RPMI7951 (cell line): ENCODE data around the gene PRLHR. TPM values are rescaled to one million over a fixed set of nuclear protein-coding genes. Genes with fewer than 3 reads are reported as not detected.

Experiments
- DNase-seq: peaks from one replicate; pipeline ENCODE4 v3.0.0-alpha.2; 2012; ENCODE audit warnings: low read depth
- total RNA-seq: library from RNA; depleted of rRNA; stranded (reverse); fragments of >200 nt; shearing (Covaris generic); gene quantifications from 2 replicates; pipeline ENCODE4 v1.2.3, GENCODE V29; 2014

The PRLHR gene
- total RNA-seq, 1 experiment from 2014 or later = not detected

GRCh38 chr10:118587881-118588651 is 7.4 kb downstream of the PRLHR start:
- DNase-seq = no peak

DNA sequence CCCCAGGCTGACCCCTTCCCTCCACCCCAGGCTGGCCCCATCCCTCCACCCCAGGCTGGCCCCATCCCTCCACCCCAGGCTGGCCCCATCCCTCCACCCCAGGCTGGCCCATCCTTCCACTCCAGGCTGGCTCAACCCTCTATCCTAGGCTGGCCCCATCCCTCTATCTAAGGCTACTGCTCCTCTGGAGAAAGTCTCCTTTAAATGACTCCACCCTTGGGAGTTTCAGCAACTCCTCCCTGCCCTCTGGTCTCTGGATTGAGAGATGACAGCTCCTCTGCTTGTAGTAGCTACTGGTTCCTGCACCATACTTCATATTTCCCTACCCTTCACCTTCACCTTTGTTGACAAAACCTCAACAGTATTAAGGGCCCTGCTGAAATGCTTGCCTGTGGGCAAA is 8.5 kb downstream of the PRLHR start:
- DNase-seq = no peak

- DNase-seq = no peak
Observed at GRCh38 chr10:118585794-118586193, 9.7 kb downstream of the PRLHR start.

GRCh38 chr10:118585234-118585633 is 10.2 kb downstream of the PRLHR start:
- DNase-seq = peak; percentile 4

DNA sequence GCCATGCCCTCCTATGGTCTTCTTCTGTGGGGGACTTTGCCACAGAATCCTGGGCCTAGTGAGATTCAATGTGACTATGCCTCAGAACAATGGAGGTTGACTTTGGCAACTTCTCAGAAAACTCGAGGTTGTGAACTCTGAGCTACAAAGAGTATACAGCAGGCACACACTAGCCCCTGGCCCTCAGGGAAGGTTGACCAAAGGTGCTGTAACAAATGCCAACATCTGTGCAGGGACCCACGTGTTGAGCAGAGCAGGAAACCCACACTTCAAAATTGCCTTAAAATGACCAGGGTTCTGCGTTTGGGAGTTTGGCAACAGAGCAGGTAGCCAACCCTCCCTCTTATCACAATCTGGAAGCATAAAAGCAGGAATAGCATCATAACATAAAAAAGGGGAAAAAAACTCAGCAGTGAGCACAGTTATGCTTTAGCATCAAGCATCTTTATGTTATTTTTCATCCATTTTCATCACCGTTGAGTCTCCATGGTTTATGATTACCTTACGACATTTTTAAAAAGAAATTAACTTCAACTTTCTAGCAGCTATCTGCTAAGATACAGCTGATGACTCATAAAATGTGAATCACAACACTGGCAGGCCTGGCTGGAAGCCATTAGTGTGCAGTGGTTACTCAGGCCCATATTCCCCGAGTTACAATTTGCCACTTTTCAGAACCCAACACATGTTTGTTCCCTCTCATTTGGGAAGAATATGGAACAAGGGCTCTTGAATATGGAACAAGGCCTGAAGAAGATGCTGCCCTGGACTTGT is 11.1 kb downstream of the PRLHR start:
- peak; percentile 80 for DNase-seq

GRCh38 chr10:118583611-118584010 is 11.8 kb downstream of the PRLHR start:
- no peak for DNase-seq

GRCh38 chr10:118582511-118582910 is 12.9 kb downstream of the PRLHR start:
- no peak for DNase-seq

GRCh38 chr10:118581340-118581739 is 14.1 kb downstream of the PRLHR start:
- DNase-seq = no peak

- DNase-seq = no peak
Observed at GRCh38 chr10:118580702-118581101, 14.7 kb downstream of the PRLHR start.

- DNase-seq = no peak
Observed at GRCh38 chr10:118573512-118573911, 21.9 kb downstream of the PRLHR start.

- no peak for DNase-seq
Observed at GRCh38 chr10:118572256-118573041, 23.0 kb downstream of the PRLHR start.

DNA sequence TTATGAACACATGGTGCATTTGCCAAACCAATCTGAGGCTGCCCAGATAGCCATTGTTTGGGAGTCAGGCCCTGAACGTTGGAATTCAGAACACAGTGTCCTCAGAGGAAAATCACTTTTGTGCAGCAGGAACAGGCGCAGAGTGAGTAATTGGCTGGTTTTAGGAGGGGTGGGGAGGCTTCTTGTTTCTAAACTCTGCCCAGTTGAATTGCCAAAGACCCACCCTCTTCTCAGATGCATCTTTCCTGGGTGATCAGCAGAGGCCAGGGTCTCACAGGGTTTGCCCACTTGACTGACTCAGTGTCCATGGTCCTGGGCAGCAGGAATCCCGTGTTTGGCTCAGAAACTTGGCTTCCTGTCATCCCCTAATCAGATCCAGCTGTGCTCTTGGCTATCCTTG is 24.3 kb downstream of the PRLHR start:
- no peak for DNase-seq

GRCh38 chr10:118570591-118570990 is 24.9 kb downstream of the PRLHR start:
- DNase-seq = no peak

DNA sequence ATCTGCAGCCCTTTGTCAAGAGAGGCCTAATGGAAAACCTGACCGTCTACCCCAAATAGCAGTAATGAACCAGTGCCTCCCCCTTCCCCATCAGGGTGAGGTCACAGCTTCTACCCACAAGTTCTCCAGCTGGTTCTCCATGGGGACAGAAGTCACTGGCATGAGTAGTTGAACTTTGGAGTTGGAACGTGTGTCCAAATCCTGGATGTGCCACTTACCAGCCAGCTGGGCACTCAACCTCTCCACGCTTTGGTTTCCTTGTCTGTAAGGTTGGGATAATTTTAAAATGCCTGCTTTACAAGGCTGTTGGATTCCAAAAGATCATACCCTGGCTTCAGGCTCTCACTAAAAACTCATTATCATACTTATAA is 25.6 kb downstream of the PRLHR start:
- no peak for DNase-seq

DNA sequence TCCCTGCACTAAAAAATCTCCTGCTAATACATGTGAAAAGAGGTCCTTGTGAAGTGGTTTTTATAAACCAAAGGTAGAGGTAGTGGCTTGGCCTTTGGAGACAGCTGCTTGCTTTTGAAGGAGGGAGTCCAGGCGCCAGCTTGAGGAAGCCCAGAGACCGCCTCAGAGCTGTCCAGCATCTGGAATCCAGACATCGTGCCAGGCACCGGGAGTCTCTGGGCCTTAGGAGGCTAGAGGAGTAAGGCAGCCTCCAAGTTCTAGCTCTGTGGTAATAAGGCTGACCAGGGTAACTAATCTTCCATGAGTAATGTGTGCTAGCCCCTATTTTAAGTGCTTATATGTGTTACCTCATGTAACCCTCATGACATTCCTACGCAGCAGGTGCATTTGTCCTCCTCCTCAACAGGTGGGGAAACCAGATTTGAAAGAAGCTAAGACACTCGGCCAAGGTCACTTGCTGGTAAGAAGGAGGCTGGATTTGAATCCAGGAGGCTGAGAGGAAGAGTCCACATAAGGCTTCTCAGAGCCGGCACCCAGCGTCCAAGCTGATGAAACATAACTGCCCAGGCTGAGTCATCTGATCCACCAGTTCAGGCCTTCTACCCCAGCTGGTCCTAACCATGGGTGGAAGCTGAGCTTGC is 26.1 kb downstream of the PRLHR start:
- DNase-seq = peak; percentile 34

GRCh38 chr10:118568327-118568848 is 27.1 kb downstream of the PRLHR start:
- DNase-seq = peak; percentile 62

DNA sequence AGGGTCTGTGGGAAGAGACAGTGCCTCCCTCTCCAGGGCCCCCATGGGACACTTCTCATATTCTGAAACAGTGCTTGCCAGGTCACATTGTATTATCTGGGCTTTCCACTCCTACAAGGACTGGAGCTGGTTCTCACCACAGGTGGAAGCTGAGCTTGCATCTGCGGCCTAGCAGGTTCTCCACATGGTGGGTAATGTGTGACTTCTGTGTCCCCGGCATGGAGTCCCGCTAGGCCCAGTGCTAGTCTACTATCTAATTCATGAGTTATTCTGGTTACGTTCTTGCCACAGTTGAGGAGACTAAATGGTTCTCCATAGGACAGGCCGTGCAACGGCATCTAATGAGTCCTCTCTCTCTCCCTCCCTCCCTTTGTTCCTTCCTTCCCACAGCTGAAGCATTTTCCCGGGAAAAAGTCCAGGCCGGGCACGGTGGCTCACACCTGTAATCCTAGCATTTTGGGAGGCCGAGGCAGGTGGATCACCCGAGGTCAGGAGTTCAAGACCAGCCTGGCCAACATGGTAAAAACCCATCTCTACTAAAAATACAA is 27.7 kb downstream of the PRLHR start:
- no peak for DNase-seq

DNA sequence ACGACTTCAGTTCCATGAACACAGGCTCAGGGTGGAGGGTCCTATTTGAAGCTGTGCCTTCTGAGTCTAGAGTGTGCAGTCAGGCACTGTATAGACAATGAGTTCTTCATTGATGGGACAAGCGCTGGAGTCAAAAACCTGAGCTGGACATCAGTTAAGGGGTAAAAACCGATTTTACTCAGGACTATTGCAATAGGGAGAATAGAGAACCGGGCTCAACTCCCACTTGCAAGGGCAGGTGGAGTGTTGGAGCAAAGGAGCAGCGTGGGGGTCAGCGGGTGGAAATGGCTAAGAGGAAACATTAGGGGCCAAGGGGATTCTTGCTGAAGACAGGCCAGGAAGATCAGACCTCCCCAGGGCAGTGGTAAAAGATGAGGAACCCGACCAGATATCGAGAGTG is 28.5 kb downstream of the PRLHR start:
- no peak for DNase-seq

DNA sequence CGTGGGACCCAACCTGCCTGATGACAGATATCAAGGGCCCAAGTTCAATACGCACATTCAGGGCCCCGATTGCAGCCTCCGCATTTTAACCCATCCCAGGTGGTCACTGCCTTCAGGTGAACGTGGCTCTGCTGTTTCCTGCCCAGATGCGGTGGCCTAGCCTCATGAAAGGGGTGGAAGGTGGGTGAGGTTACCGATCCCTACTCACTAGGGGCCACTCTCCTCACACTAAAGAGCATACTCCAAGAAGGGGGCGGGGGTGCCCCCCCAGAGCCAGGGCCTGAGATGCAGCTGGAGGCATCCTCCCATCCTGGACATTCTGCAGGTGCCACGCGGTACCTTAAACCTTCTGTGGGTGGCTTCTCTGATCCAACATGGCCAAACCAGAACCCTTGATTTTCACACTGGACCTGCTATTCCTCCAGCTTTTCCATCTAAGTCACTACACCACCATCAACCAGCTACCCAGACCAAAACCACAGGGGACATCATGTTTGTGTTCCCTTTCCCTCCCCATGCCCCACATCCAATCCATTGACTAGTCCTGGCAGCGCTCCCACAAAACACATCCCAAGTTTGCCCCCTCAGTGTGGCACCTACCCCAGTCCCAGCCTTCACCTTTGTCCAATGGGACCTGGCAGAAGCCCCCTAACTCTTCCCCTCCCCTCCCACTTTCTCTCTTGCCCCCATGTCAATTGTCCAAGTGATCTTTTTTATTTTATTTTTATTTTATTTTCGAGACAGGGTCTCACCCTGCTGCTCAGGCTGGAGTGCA is 30.0 kb downstream of the PRLHR start:
- no peak for DNase-seq

- DNase-seq = peak; percentile 19
Observed at GRCh38 chr10:118564652-118565051, 30.8 kb downstream of the PRLHR start.

DNA sequence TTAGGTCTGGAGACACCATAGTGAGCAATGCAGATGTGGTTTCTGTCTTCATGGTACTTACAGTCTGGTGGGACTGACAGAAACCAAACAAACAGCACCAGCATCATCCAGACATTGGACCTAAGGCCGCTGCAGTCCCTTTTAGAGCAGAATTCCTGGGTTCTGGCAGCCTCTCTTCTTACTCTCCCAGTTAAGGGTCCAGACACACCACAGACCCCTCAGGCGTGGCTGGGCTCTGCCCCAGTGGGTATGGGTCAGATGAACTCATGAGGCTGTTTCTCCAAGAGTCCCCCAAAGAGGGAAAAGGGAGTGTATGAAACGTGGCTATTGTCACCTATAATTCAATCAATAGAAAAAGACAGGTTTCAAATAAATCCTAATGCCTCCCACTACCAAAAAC is 31.3 kb downstream of the PRLHR start:
- no peak for DNase-seq
